HG03108 (cell line): ENCODE data around the gene FAM170B.
A peak's percentile ranks its signal among the peaks of the same experiment; 100 is the strongest.

Experiments
- ATAC-seq: cut with Tn5 transposase; IDR thresholded peaks from one replicate; pipeline ENCODE4 v1.9.1; 2021; ENCODE audit warnings: moderate library complexity; ENCODE audit not compliant: unreplicated experiment

The FAM170B gene

DNA sequence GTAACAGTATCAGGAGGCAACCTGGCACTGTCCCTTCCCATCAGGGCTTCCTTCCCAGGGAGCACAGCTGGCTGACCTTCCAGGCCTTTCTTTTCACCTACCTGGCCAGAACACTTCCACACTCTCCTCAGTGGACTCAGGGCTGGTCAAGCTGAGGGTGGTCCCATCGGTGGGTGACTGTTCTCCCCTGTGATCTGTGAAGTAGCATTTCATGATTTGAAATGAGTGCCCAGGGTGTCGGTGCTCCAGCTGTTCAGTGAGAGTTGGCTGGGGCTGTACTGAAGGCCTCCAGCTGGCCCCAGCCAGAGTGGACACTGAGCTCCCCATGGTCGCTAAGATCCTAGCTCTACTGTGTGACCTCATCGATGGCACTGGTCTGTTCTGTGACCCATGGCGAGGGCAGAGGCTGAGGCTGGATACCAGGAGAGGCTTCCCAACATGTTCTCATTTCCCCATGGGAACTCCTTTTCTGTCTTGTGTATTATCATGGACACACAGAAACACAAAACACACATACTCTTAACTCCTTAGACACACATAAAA is at the start of gene FAM170B:
FAM170B (minus strand) TSS at position 316 of the 543 bp plus-strand sequence; CDS start at position 213, 103 bp downstream.
- no peak for ATAC-seq

DNA sequence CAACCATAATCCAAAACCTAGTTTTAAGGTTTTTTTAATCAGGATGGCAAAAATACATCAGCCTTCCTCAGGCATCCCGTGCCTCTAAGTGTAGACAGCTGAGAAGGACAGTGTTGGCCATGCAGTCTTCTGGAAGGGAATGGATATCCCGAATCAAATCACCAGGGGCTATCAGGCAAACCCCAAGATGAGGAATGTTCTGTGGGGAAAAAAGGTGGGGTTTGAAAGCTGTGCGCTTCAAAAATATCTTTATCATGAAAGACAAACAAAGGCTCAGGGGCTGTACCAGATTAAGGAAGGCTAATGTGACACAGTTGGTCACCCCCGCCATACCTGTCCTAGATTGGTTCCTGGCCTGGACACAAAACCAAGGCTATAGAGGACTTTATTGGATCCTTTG is 49.0 kb upstream of the FAM170B start:
- ATAC-seq = no peak

DNA sequence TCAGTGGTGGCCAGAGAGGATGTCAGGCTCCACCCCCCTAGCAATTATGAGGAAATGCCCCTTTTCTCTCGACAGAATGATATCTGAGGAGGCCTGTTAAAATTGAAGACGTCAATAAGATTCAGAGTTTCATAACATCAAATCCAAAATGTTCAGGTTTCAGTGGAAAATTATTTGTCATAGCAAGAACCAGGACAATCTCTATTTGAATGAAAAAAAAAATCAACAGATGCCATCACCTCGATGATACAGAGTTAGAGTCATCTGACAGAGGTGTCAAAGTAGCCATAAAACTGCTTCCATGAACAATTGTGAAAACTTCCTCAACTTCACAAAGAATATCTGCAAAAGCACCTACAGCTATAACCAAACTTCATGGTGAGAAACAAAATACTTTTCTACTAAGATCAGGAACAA is 46.6 kb upstream of the FAM170B start:
- ATAC-seq = no peak

DNA sequence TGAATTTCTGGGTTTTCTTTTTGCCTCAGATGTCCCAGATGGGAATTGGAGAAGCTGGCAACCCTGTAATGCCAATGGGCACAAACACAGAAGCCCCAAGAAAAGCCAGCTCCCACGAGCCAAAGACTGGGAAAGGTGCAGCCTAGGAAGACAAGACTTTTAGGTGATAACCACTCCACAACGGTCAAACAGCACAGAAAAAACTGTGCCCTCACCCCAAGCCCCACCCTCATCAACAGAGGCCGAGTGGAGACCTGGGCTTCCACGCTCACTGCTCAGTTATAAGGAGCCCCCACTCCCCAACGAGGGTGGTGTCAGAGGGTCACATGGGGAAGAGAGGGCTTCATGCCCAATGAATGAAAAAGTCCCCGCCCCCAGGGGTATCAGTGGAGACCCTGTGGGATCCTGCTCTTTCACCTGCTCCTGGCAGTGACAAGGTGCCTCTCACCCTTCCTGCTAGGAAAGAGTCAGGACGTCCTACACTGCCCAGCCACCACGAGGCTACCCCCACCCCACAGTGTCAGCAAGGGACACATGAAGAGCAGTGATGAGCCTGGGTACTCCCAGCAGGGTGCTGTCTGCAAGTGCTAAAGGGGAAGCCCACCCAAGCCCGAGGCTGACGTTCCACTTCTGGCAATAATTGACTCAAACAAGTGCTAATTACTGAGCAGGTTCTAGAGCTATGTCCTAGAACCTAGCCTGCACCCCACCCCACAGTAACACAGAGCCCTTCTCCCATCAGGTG is 46.0 kb upstream of the FAM170B start:
- ATAC-seq = no peak

DNA sequence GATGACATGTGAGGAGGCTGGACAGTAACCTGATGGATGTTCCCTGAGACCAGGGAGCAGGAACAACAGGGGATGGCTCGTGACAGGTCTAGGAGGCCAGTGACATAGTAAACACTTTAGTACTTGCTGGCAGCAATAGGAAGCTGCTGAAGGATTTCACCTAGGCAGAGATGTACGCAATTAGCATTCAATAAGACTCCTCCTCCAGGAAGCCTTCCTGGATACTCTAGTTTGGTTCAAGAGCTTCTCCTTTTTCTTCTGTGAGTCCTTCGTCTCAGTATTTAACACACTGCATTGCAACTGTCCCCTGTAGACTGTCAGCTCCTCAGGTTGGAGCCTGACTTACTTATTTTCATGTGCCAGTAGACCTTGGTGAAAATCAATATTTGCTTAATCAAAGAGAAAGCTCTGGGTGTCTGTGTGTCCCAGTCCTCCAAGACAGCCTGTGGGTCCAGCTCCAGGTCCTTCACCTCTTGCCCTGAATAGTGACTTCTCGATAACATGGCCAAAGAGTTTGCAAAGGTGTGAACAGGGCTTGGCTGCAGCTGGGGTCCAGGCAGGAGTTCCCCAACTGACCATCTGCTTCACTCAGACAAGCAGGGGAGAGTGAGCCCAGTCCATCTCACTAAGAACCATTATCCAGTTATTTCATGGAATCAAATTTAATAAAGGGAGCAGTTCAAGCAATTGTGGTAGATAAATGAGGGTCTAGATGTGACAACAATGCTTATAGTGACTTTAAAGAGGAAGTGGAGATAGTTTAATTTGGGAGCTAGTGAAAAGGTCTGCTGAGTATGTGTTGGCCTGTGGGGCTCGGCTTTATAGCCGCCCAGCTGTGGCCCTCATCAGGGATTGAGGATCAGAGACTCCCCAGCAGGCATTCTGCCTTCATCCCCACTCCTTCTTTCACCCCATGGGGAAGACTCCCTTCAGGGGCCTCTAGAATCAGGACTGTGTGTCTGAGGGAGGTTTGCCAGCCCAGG is 45.0 kb upstream of the FAM170B start:
- ATAC-seq = no peak

DNA sequence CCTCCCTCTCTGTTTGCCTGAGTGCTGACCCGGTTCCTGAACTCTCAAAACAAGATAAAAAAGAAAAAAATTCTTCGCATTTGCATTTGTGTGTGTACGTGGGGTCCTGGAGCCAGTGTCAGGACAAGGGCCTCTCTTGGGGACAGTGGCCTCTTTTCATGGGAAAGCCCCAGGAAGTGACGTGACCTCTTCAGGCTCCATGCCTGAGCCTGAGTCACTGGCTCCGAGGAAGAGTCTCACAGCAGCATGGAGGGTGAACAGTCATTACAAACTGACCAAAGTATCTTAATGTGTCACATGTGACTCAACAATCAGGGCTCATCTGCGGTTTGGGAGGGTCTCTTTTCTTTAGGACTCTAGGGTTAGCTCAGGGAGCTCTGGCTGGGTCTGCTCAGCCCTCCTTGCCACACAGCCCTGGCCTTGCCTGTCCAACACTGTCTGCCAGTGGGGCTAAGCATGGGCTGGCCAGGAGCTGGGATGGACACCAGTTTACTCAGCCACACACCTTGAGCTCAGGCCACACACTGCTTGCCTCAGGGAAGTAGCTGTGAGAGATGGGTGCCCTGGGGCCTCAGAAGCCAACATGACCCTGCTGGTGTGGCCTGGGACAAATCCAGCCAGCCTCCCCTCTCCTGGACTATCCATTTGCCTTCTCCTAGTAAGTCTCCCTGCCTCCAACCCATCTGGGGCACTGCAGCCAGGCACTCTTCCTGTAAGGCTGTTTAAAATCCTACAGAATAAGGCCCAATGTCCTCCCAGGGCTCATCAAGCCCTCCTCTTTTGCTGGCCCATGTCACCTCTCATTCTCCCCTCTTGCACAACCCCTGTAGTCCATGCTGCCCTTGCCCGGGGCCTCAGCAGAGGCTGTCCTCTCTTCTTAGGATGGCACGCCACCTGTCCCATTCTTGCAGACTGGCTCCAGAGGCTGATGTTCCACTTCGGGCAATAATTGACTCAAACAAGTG is 43.9 kb upstream of the FAM170B start:
- ATAC-seq = peak; percentile 73

DNA sequence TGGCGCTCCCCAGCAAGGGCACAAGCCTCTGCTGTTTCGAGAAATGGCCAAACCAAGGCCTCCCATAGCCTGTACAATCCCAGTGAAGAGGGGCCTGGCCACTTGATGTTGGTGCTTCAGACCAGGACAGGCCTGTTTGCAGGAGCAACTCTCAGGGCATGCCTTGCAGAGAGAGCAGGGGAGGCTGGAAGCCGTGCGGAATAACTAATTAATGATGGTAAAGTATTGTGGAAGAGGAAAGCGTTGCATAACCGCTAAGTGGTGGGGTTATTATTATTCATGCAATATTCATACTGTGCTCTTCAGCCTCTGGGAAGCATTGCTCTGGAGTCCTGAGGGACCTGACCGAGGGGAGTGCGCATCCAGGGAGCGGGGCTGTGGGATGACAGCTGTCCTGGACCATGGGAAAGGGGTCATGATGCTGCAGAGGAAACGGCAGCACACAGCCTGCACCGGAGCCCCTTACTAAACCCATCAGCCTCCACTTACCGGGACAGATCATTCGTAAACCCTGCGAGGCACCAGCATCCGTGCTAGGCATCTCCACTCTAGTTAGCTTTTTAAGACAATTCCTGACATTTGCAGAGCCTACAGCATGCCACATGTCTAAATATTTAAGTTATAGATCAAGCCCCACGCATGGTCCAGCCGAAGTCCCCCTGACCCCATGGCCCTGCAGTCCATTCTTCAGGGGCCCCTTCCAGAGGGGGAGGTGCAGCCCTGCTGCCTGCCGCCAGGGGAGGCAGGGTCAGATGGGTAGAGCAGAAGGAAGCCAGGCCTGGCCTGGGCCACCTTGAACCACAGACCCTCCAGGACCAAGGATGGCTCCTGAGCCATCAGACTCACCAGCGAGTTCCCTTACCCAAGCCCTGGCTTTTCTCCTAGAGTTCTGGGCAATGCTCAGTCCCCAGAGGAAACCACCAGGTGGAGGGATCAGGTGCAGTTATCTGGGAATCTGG is 42.8 kb upstream of the FAM170B start:
- no peak for ATAC-seq

DNA sequence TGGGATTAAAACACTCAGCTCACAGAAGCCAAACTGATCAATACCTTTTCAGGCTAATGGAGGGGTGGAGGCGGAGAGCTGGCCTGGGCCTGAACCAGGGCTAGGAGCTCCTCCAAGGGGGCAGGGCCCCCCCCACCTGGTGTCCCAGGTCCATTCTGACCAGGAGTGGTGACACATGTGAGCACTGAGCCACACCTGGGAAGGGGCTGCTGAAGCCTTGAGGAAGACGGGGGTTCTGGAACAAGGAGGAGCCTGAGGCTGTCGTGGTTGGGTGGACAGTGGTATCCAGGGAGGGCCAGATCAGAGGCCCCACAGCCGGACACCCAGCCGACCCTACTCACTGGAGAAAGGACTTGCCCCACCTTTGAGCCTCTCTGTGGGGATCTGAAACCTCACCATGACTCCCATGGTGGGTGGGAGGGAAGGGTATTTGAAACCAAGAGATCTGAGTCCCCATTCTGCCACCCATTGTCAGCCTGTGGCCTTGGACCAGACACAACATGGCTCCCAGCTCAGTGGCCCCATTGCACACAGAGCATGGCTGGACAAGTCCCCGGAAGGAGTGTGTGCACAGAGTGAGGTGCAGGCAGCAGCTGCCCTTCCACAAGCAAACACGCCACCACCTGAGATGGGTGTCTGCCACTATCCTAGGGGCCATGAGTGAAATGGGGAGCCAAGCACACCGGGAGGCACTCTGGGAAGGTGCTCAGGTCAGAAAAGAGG is 41.9 kb upstream of the FAM170B start:
- no peak for ATAC-seq

DNA sequence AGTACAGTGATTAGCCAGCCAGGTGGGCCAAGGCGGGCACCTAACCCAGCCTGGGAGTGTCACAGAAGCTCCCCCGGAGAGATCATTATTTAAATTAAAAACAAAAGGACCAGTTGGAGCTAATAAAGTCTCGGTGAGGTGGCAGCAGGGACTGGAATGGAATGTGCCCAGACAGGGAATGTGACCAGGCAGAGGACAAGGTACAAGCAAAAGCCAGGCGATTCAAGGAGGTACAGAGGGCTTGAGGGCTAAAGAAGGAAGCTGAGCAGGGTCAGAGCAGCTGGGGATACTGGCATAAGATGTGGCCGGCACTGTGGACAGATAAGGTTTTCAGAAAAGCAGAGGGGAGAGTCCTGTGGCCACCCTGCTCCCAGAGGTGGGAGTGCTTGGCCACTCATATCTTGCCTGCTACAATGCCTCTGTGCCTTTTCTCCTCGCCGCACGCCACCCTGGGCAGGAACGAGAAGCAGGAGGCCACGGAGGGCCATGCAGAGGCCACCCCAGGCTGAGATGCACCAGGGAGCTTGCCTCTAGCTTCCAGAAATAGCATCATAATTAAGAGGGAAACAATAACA is 41.2 kb upstream of the FAM170B start:
- ATAC-seq = no peak

DNA sequence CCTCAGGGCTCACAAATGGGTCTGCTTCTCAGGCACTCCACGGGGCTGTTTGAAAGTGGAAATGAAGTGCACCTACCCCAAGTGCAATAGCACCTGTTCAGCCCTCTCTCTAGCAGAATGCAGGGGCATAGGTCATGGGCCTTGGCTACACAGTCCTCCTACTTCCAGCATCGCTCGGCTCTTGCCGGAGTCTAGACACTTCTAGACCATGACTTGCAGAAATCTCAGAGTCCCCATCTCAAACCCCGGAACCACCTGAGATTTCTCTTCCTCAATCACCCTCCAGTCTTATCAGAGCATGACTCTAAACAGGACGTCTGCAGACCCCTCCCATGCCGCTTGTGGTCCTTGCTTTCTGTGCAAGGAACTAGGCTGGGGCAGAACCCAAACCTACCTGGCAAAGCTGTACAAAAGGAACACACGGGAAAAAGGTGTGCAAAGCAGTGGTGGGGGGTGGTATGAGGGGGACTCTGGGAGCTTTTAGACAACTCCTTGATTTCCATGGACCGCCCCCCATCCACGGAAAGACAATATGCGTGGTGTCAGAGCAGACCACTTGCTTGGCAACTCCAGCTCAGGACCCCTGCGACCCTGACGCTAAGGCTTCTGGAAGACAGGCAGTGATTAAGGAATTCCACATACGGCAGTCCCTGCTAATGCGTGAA is 40.6 kb upstream of the FAM170B start:
- no peak for ATAC-seq

DNA sequence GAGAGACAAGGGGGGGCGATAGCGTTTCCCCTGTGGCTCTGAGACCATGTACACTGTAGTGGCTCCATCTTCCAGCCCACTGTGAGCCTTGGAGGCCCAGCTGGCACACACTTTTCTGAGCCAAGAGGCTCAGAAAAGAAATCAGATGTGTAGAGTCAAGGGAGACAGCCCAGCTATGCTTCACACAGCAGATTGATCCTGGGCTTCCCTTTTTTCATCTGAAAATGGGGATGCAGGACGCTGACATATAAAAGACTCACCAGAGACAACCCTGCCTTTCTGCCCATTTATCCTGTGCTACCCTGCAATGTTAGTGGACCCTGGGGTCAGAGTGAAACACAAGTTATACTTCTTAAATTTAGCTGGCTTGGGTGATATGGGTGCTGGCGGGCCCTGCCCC is 40.0 kb upstream of the FAM170B start:
- no peak for ATAC-seq

DNA sequence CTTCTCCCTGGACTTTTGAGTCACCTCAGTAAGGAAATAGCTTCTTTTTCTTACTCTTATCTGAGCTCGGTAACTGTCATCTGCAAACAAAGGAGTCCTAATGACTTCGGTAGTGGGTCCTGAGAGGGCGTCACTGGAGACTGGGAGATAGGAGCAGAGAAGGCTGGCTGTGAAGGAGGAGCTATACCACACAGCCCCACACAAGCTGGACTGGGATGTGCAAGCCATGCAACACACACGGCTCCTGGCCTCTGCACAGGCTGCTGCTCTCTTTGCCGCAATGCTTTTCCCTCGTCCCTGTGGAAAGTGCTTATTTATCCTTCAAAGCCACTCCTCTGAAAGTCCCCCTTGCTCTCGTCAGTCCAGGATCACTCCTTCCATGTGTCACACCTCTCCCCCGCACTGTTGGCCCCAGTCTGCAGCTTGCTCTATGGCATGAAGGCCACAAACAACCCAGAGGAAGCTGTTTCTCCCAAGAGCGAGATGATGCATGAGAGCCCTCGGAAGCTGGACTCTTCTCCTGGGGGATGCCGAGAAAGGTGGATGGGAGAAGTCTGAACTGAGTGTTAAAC is 39.5 kb upstream of the FAM170B start:
- no peak for ATAC-seq

DNA sequence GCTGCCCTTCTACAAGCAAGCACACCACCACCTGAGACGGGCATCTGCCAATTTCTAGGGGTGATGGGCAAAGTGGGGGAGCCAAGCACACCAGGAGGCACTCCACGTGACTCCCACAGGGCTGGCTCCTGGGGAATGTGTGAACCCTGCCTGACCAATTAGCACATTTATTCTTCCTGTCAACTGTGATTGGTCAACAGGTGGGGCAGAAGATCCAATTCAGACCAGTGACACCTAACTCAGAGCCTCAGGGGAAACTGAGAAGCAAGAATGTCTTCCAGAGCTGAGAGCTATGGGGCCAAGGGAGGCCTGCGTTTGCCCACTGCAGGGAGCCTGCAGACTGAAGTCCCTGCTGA is 38.9 kb upstream of the FAM170B start:
- ATAC-seq = no peak

DNA sequence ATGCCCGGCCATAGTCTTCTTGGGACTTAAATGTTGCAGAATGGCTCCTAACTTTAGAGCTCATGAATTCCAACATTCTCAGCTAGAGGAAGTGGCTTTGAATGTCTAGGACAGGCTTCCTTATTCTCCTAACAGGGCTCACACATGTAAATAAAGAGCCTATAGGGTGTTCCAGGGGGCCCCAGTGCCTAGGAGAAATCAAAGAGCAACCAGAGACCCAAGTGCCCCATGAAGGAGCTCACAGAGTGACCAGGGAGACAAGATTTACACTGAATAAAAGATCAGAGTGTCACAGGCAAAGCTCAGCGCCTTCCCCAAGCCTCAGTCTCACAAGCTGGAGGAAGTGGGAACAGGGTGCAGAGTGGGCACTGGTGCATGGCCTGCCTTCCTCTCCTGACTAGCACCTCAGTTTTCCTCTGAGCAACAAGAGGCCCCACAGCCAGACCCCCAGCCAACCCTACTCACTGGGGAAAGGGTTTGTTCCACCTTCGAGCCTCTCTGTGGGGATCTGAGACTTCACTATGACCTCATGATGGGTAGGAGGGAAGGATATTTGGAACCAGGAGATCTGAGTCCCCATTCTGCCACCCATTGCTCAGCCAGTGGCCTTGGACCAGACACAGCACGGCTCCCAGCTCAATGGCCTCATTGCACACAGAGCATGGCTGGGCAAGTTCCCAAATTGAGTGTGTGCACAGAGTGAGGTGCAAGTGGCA is 38.4 kb upstream of the FAM170B start:
- peak; percentile 53 for ATAC-seq

DNA sequence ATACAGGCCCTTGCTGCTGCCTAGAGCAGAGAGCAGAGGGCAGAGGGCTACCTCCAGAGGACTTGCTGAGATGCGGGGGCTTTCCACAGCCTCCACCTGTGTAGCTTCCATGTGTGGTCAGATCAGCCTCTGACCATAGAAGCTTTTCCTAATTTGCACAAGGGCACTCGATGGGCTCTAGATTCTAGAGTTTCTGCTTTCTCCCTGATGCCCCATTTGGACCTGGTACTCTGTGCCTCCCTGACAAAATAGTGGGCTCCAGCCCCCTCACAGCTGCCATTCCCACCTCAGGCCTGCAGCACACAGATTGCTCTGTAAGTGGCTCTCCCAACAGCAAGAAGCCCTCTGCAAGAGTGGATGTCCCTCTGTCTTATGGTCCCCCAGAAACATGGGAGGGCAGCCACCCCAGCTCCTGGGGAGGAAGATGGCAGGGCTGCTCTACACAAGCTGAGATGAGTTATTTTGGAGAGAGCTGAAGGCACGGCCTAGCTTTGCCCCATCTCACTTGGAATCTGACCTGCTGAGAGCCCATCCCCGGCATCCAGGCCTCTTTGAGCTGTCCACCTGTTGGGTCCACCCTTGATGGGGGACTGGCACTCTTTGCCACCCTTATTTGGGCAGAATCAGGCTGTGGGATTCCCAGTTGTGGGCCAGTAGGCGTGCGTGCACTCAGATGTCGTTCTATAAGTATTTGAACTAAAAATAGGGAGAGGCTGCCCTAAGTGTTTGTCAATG is 37.7 kb upstream of the FAM170B start:
- ATAC-seq = no peak

DNA sequence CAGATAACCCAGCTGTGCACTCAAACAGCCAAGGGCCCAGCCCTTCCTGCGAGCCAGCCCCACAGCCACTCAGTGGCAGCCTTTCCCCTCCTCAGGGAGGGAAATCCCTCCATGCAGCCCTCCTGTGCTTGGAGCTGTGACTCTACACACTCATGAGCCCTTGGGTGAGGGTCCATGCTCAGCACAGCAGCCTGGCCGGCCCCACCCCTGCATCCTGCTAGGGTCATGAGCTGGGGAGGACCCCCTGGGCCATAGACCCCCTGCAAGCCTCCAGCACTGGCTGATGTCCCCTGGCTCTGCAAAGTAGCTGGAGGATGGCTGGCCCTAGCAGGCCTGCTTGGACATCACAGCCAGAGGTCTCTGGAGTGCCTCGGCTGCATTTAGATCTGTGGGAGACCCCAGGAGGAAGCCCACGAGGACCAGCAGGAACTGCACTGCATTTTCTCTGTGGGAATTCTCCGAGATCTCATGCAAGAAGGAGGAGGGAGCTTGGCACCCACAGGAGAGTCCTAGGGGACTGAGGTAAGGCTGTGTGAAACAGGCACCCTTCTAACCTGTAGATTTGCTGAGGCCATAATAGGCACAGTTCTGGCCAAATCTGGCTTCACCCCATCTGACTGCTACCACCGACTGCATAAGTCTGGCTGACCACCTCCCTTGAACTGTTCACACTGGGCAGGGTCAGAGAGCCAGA is 37.0 kb upstream of the FAM170B start:
- ATAC-seq = no peak
